Ectodermal cell (in vitro differentiated cells): ENCODE results near the gene SYT15.
"Not testable (repeated sequence)": the region's sequence is repeated elsewhere in the genome, so short reads cannot be mapped to it uniquely, and the experiment has no call there.

Experiments
- H3K27ac ChIP-seq: 2 replicates; pipeline ENCODE4 v1.7.0; 2013; ENCODE audit warnings: mild to moderate bottlenecking, low read depth, low read length; ENCODE audit not compliant: insufficient read depth, poor library complexity, severe bottlenecking
- H3K27me3 ChIP-seq: 2 replicates; pipeline ENCODE4 v1.7.0; 2013; ENCODE audit warnings: mild to moderate bottlenecking, low read length; ENCODE audit not compliant: insufficient read depth, control insufficient read depth, poor library complexity, severe bottlenecking
- H3K36me3 ChIP-seq: one replicate; pipeline ENCODE4 v1.7.0; 2013; ENCODE audit warnings: low read length; ENCODE audit not compliant: control insufficient read depth, insufficient read depth
- H3K4me1 ChIP-seq: one replicate; pipeline ENCODE4 v1.7.0; 2013; ENCODE audit warnings: low read length; ENCODE audit not compliant: control insufficient read depth, insufficient read depth
- H3K4me3 ChIP-seq: 2 replicates; pipeline ENCODE4 v1.7.0; 2013; ENCODE audit warnings: low read depth, low read length, control low read depth; ENCODE audit not compliant: insufficient read depth
- H3K9me3 ChIP-seq: 2 replicates; pipeline ENCODE4 v1.7.0; 2013; ENCODE audit warnings: mild to moderate bottlenecking, low read length, moderate library complexity; ENCODE audit not compliant: control insufficient read depth
- WGBS, 2 experiments: methylation state at CpG; one replicate each; pipeline ENCODE4 v1.1.7; 2013; ENCODE audit warnings: missing lambda C conversion rate in 2 of 2; 5-methylcytosine and 5-hydroxymethylcytosine counted together

SYT15 gene

GRCh38 chr10:46573884-46574283 is 5.0 kb upstream of the SYT15 start:
- 45 to 54% methylated on average over 2 of the region's 4 CpGs for WGBS, 2 experiments

GRCh38 chr10:46577624-46578473 is 1.1 kb upstream of the SYT15 start:
- H3K4me3 ChIP-seq, H3K36me3 ChIP-seq, H3K9me3 ChIP-seq, H3K4me1 ChIP-seq, H3K27ac ChIP-seq: not testable (repeated sequence)
- 60 to 71% methylated on average over 23 to 35 of the region's 50 CpGs for WGBS, 2 experiments
- H3K27me3 ChIP-seq = peaks cover 14% of the 10 kb centered on the region

More at GRCh38 chr10:46573884-46574283, 5.0 kb upstream of the SYT15 start:
- H3K4me3 ChIP-seq, H3K4me1 ChIP-seq, H3K36me3 ChIP-seq, H3K9me3 ChIP-seq, H3K27ac ChIP-seq: not testable (repeated sequence)
- peaks cover 13% of the 10 kb centered on the region for H3K27me3 ChIP-seq

GRCh38 chr10:46579378-46579777 is 450 bp downstream of the SYT15 start:
- not testable (repeated sequence) for H3K36me3 ChIP-seq, H3K9me3 ChIP-seq

GRCh38 chr10:46581997-46582396 is 3.1 kb downstream of the SYT15 start:
- H3K4me1 ChIP-seq = not testable (repeated sequence)
- WGBS, 2 experiments = 90 to 94% methylated on average over 5 of the region's 12 CpGs

More at GRCh38 chr10:46579378-46579777, 450 bp downstream of the SYT15 start:
- H3K4me3 ChIP-seq, H3K4me1 ChIP-seq, H3K27ac ChIP-seq: not testable (repeated sequence)
- no CpG with 5 or more reads among the region's 21 CpGs for WGBS, 2 experiments
- H3K27me3 ChIP-seq = peaks cover 14% of the 10 kb centered on the region

GRCh38 chr10:46582568-46582967 is 3.6 kb downstream of the SYT15 start:
- H3K4me3 ChIP-seq, H3K27ac ChIP-seq, H3K4me1 ChIP-seq, H3K9me3 ChIP-seq, H3K36me3 ChIP-seq: not testable (repeated sequence)
- WGBS, 2 experiments = no CpG with 5 or more reads among the region's 11 CpGs
- peaks cover 14% of the 10 kb centered on the region for H3K27me3 ChIP-seq

More at GRCh38 chr10:46581997-46582396, 3.1 kb downstream of the SYT15 start:
- not testable (repeated sequence) for H3K36me3 ChIP-seq, H3K9me3 ChIP-seq, H3K4me3 ChIP-seq, H3K27ac ChIP-seq
- peaks cover 14% of the 10 kb centered on the region for H3K27me3 ChIP-seq

- H3K4me3 ChIP-seq, H3K36me3 ChIP-seq, H3K9me3 ChIP-seq, H3K27ac ChIP-seq, H3K4me1 ChIP-seq, H3K27me3 ChIP-seq: not testable (repeated sequence)
- WGBS, 2 experiments = 100% methylated on average over 4 of the region's 11 CpGs
These were observed 5.3 kb downstream of the SYT15 start for GRCh38 chr10:46584196-46584595.

GRCh38 chr10:46585246-46585645 is 6.3 kb downstream of the SYT15 start:
- not testable (repeated sequence) for H3K4me1 ChIP-seq, H3K27ac ChIP-seq, H3K4me3 ChIP-seq, H3K9me3 ChIP-seq, H3K36me3 ChIP-seq, H3K27me3 ChIP-seq
- WGBS, 2 experiments = no CpG with 5 or more reads among the region's 13 CpGs

GRCh38 chr10:46587546-46587945 is 8.6 kb downstream of the SYT15 start:
- not testable (repeated sequence) for H3K36me3 ChIP-seq, H3K27ac ChIP-seq, H3K4me3 ChIP-seq, H3K27me3 ChIP-seq, H3K4me1 ChIP-seq, H3K9me3 ChIP-seq
- no CpG with 5 or more reads among the region's 24 CpGs for WGBS, 2 experiments

GRCh38 chr10:46588221-46588620 is 9.3 kb downstream of the SYT15 start:
- H3K9me3 ChIP-seq, H3K4me1 ChIP-seq, H3K27ac ChIP-seq, H3K4me3 ChIP-seq, H3K36me3 ChIP-seq, H3K27me3 ChIP-seq: not testable (repeated sequence)
- no CpG with 5 or more reads among the region's 3 CpGs for WGBS, 2 experiments

GRCh38 chr10:46589589-46589988 is 10.7 kb downstream of the SYT15 start:
- not testable (repeated sequence) for H3K9me3 ChIP-seq, H3K36me3 ChIP-seq, H3K4me3 ChIP-seq, H3K4me1 ChIP-seq, H3K27ac ChIP-seq, H3K27me3 ChIP-seq
- no CpG with 5 or more reads among the region's 3 CpGs for WGBS, 2 experiments

GRCh38 chr10:46591053-46591452 is 12.1 kb downstream of the SYT15 start:
- H3K9me3 ChIP-seq, H3K4me3 ChIP-seq, H3K27ac ChIP-seq, H3K4me1 ChIP-seq, H3K36me3 ChIP-seq, H3K27me3 ChIP-seq: not testable (repeated sequence)
- WGBS, 2 experiments = no CpG with 5 or more reads among the region's 8 CpGs
